T-cell (primary cell): ENCODE measurements around the gene TCF7L2. TPM values are rescaled to one million over a fixed set of nuclear protein-coding genes. Genes with fewer than 3 reads are reported as not detected.

Experiments used
- ATAC-seq, 4 experiments: fragments of 200-7000 bp in 3 of 4; fragments of 150-1000 bp in 1 of 4; cut with Tn5 transposase; replicated peaks in 1 of 4; 1 replicate in 3 of 4; 2 replicates in 1 of 4; pipeline ENCODE4 v1.10.0; 2021; ENCODE audit warnings: moderate library complexity in 3 of 4, mild to moderate bottlenecking in 2 of 4, moderate number of reproducible peaks in 1 of 4
- CTCF ChIA-PET, 2 donors: fragments of 300-600 bp; sonication (Branson Sonifier 250); formaldehyde crosslinking; loops; one replicate each; lab custom pipeline; 2022; ENCODE audit warnings: antibody characterized with exemption in 2 of 2; lab: Charles Lee
- POLR2A ChIA-PET, 2 donors: fragments of 300-600 bp; sonication (Branson Sonifier 250); formaldehyde crosslinking; loops; one replicate each; lab custom pipeline; 2022; ENCODE audit warnings: antibody characterized with exemption in 2 of 2; lab: Charles Lee
- DNase-seq, 35 experiments: peaks; one replicate each; pipeline versions ENCODE4 v3.0.0 to v3.0.0-alpha.2; 2013 to 2023
- H3K27ac ChIP-seq: one replicate; pipeline ENCODE4 v1.5.1; 2013; ENCODE audit warnings: low read length
- H3K27me3 ChIP-seq, 2 experiments: replicated peaks in 1 of 2; 1 replicate in 1 of 2; 2 replicates in 1 of 2; pipeline versions ENCODE4 v1.6.1 to v1.7.0; 2013; ENCODE audit warnings: low read length in 1 of 2, mixed read lengths in 1 of 2; ENCODE audit not compliant: control insufficient read depth in 2 of 2, insufficient read depth in 2 of 2; ENCODE audit errors: extremely low read depth in 1 of 2
- H3K36me3 ChIP-seq, 2 donors: 1 replicate in 1 of 2; 2 replicates in 1 of 2; pipeline versions ENCODE4 v1.6.1 to v1.7.0; 2013; ENCODE audit warnings: low read length in 1 of 2; ENCODE audit not compliant: control insufficient read depth in 2 of 2, insufficient read depth in 1 of 2; ENCODE audit errors: extremely low read depth in 1 of 2
- H3K4me1 ChIP-seq, 2 experiments: 1 replicate in 1 of 2; 2 replicates in 1 of 2; pipeline versions ENCODE4 v1.6.1 to v1.7.0; 2013; ENCODE audit warnings: low read length in 2 of 2, mixed read lengths in 1 of 2; ENCODE audit not compliant: insufficient read depth in 2 of 2, control insufficient read depth in 1 of 2; ENCODE audit errors: extremely low read depth in 1 of 2
- H3K4me3 ChIP-seq, 2 donors: 1 replicate in 1 of 2; 2 replicates in 1 of 2; pipeline versions ENCODE4 v1.5.1 to v1.7.0; 2013; ENCODE audit warnings: mild to moderate bottlenecking in 2 of 2, low read length in 1 of 2, moderate library complexity in 1 of 2; ENCODE audit not compliant: control insufficient read depth in 1 of 2; ENCODE audit errors: extremely low read depth in 1 of 2
- H3K9me3 ChIP-seq: 2 replicates; pipeline ENCODE4 v1.7.0; 2013
- H3K27ac Mint-ChIP-seq, 2 donors: one replicate each; pipeline ENCODE4 v1.8.0; 2020 to 2021; ENCODE audit warnings: mild to moderate bottlenecking in 2 of 2, mixed read lengths in 2 of 2
- H3K27me3 Mint-ChIP-seq, 2 donors: one replicate each; pipeline ENCODE4 v1.8.0; 2021 to 2022; ENCODE audit warnings: mixed read lengths in 2 of 2
- H3K36me3 Mint-ChIP-seq: one replicate; pipeline ENCODE4 v1.8.0; 2021; ENCODE audit warnings: mixed read lengths
- H3K4me1 Mint-ChIP-seq, 3 donors: one replicate each; pipeline ENCODE4 v1.8.0; 2020 to 2022; ENCODE audit warnings: mixed read lengths in 3 of 3, mild to moderate bottlenecking in 1 of 3
- H3K4me3 Mint-ChIP-seq, 3 donors: one replicate each; pipeline ENCODE4 v1.8.0; 2020 to 2022; ENCODE audit warnings: mild to moderate bottlenecking in 3 of 3, mixed read lengths in 3 of 3, moderate library complexity in 3 of 3
- H3K9me3 Mint-ChIP-seq, 3 donors: one replicate each; pipeline ENCODE4 v1.8.0; 2020 to 2022; ENCODE audit warnings: mixed read lengths in 3 of 3
- WGBS: methylation state at CpG from one replicate; pipeline ENCODE4 v1.1.5; 2013; ENCODE audit warnings: missing lambda C conversion rate; ENCODE audit not compliant: insufficient coverage; 5-methylcytosine and 5-hydroxymethylcytosine counted together
- total RNA-seq, 35 experiments: library from RNA in 6 of 35; stranded (reverse) in 6 of 35; fragments of 120-200 nt in 1 of 35; gene quantifications; one replicate each; pipeline versions ENCODE4 v1.2.1 to v1.2.4 and lab custom pipeline; 2013 to 2026

The TCF7L2 gene
- total RNA-seq, 5 donors from 2014 or later (not counting 1 experiment from before 2014, with no cell fraction given), result 2.6 to 6.2 (median 3.3) TPM

- Histone ChIP-seq H3K4me1 (no peaks in the 10 kb centered on the region), H3K36me3 (no peaks in the 10 kb centered on the region), H3K27ac (no peak overlapping the region), H3K9me3 (no peaks in the 10 kb centered on the region), H3K27me3 (no peaks in the 10 kb centered on the region), H3K4me3 (no peak overlapping the region)
- Mint-ChIP-seq H3K9me3 (no peaks in the 10 kb centered on the region), H3K36me3 (no peaks in the 10 kb centered on the region), H3K4me1 (no peaks in the 10 kb centered on the region), H3K4me3 (no peak overlapping the region), H3K27me3 (peaks cover 2 to 4% of the 10 kb centered on the region in 2 donors), H3K27ac (no peak overlapping the region)
- DNase-seq (no peak), ATAC-seq (no peak)
- ChIA-PET CTCF (no interaction called here), POLR2A (no interaction called here)
- no CpG with 5 or more reads among the region's 2 CpGs for WGBS
These were observed 70.4 kb downstream of the TCF7L2 start for GRCh38 chr10:113020475-113020753.

GRCh38 chr10:113020838-113021237 is 70.8 kb downstream of the TCF7L2 start:
- no peak overlapping the region for H3K27ac ChIP-seq
- H3K9me3 ChIP-seq, result no peaks in the 10 kb centered on the region
- H3K4me1 ChIP-seq, result no peaks in the 10 kb centered on the region
- H3K36me3 ChIP-seq, result no peaks in the 10 kb centered on the region
- H3K4me3 ChIP-seq, result no peak overlapping the region
- DNase-seq (no peak), ATAC-seq (no peak)
- POLR2A ChIA-PET, result no interaction called here
- Mint-ChIP-seq H3K9me3 (no peaks in the 10 kb centered on the region), H3K36me3 (no peaks in the 10 kb centered on the region), H3K27me3 (peaks cover 0 to 2% of the 10 kb centered on the region in 2 donors), H3K27ac (no peak overlapping the region), H3K4me3 (no peak overlapping the region), H3K4me1 (no peaks in the 10 kb centered on the region)
- WGBS, result 94% methylated on average over 3 of the region's 7 CpGs
- CTCF ChIA-PET, result no interaction called here
- no peaks in the 10 kb centered on the region for H3K27me3 ChIP-seq

- H3K4me1 Mint-ChIP-seq, result no peaks in the 10 kb centered on the region
- H3K27ac Mint-ChIP-seq, result no peak overlapping the region
- Histone ChIP-seq H3K4me3 (no peak overlapping the region), H3K9me3 (no peaks in the 10 kb centered on the region), H3K27ac (no peak overlapping the region), H3K4me1 (no peaks in the 10 kb centered on the region), H3K36me3 (no peaks in the 10 kb centered on the region), H3K27me3 (no peaks in the 10 kb centered on the region)
- peaks cover 0 to 4% of the 10 kb centered on the region in 2 donors for H3K27me3 Mint-ChIP-seq
- H3K4me3 Mint-ChIP-seq, result no peak overlapping the region
- H3K36me3 Mint-ChIP-seq, result no peaks in the 10 kb centered on the region
- ChIA-PET POLR2A (no interaction called here), CTCF (no interaction called here)
- ATAC-seq, result no peak
- no peaks in the 10 kb centered on the region for H3K9me3 Mint-ChIP-seq
- no peak for DNase-seq
- 96% methylated on average over 5 of the region's 9 CpGs for WGBS
These were observed 71.4 kb downstream of the TCF7L2 start for GRCh38 chr10:113021268-113022040.

GRCh38 chr10:113022265-113022664 is 72.2 kb downstream of the TCF7L2 start:
- H3K9me3 ChIP-seq, result no peaks in the 10 kb centered on the region
- H3K27me3 ChIP-seq, result no peaks in the 10 kb centered on the region
- H3K4me1 ChIP-seq, result peaks cover 0 to 4% of the 10 kb centered on the region in 2 experiments
- H3K27ac ChIP-seq, result no peak overlapping the region
- Mint-ChIP-seq H3K36me3 (no peaks in the 10 kb centered on the region), H3K9me3 (no peaks in the 10 kb centered on the region), H3K4me3 (no peak overlapping the region), H3K27ac (no peak overlapping the region), H3K4me1 (peaks cover 0 to 6% (median 0%) of the 10 kb centered on the region in 3 donors), H3K27me3 (peaks cover 3 to 4% of the 10 kb centered on the region in 2 donors)
- no peaks in the 10 kb centered on the region for H3K36me3 ChIP-seq
- DNase-seq, result no peak
- H3K4me3 ChIP-seq, result no peak overlapping the region
- WGBS, result no CpG with 5 or more reads among the region's 7 CpGs
- POLR2A ChIA-PET, result no interaction called here
- ATAC-seq, result no peak
- CTCF ChIA-PET, result no interaction called here

- H3K27ac Mint-ChIP-seq, result no peak overlapping the region
- WGBS, result 72% methylated on average over 4 of the region's 6 CpGs
These were observed 73.0 kb downstream of the TCF7L2 start for GRCh38 chr10:113023017-113023416.

GRCh38 chr10:113024930-113025329 is 74.9 kb downstream of the TCF7L2 start:
- no peak for DNase-seq
- no peaks in the 10 kb centered on the region for H3K9me3 Mint-ChIP-seq
- H3K4me3 Mint-ChIP-seq, result no peak overlapping the region
- Histone ChIP-seq H3K27ac (no peak overlapping the region), H3K4me3 (no peak overlapping the region), H3K9me3 (no peaks in the 10 kb centered on the region), H3K27me3 (peaks cover 0 to 4% of the 10 kb centered on the region in 2 experiments), H3K4me1 (peaks cover 0 to 7% of the 10 kb centered on the region in 2 experiments), H3K36me3 (no peaks in the 10 kb centered on the region)
- no peak overlapping the region for H3K27ac Mint-ChIP-seq
- 97% methylated on average over 5 of the region's 6 CpGs for WGBS
- POLR2A ChIA-PET, result interaction anchor here in 1 of 2 donors (0.7 kb wide), 1 partner anchor 1630 kb away, joined by 4 read pairs; no protein-coding TSS in a partner anchor
- peaks cover 8 to 11% of the 10 kb centered on the region in 2 donors for H3K27me3 Mint-ChIP-seq
- ATAC-seq, result no peak
- CTCF ChIA-PET, result no interaction called here
- H3K36me3 Mint-ChIP-seq, result no peaks in the 10 kb centered on the region
- peaks cover 0 to 12% (median 2%) of the 10 kb centered on the region in 3 donors for H3K4me1 Mint-ChIP-seq

More at GRCh38 chr10:113023017-113023416, 73.0 kb downstream of the TCF7L2 start:
- Mint-ChIP-seq H3K4me3 (no peak overlapping the region), H3K36me3 (no peaks in the 10 kb centered on the region), H3K4me1 (peaks cover 0 to 12% (median 2%) of the 10 kb centered on the region in 3 donors), H3K27me3 (peaks cover 8 to 11% of the 10 kb centered on the region in 2 donors), H3K9me3 (no peaks in the 10 kb centered on the region)
- no peak for DNase-seq
- H3K36me3 ChIP-seq, result no peaks in the 10 kb centered on the region
- H3K27me3 ChIP-seq, result peaks cover 0 to 4% of the 10 kb centered on the region in 2 experiments
- ChIA-PET CTCF (no interaction called here), POLR2A (no interaction called here)
- no peak overlapping the region for H3K27ac ChIP-seq
- peaks cover 0 to 7% of the 10 kb centered on the region in 2 experiments for H3K4me1 ChIP-seq
- H3K9me3 ChIP-seq, result no peaks in the 10 kb centered on the region
- ATAC-seq, result no peak
- no peak overlapping the region for H3K4me3 ChIP-seq
